WTC11 (cell line): Measurements from ENCODE around the gene TRPM4. TPM values are rescaled to one million over a fixed set of nuclear protein-coding genes. Genes with fewer than 3 reads are reported as not detected.
A peak's percentile ranks its signal among the peaks of the same experiment; 100 is the strongest.
"Not testable (repeated sequence)": the region's sequence is repeated elsewhere in the genome, so short reads cannot be mapped to it uniquely, and the experiment has no call there.

ENCODE experiments used
- ATAC-seq: fragments of 200-7000 bp; cut with Tn5 transposase; 2 replicates; pipeline ENCODE4 v1.10.0; 2021; ENCODE audit warnings: mild to moderate bottlenecking, moderate library complexity
- CTCF ChIA-PET: fragments of 300-600 bp; sonication (Branson Sonifier 250); formaldehyde crosslinking; loops from one replicate; lab custom pipeline; 2021; ENCODE audit warnings: antibody characterized with exemption; lab: Charles Lee
- POLR2A ChIA-PET: fragments of 350-600 bp; sonication (Branson Sonifier 250); formaldehyde crosslinking; loops from one replicate; lab custom pipeline; 2021; ENCODE audit warnings: antibody characterized with exemption; lab: Charles Lee
- DNase-seq: peaks from one replicate; pipeline ENCODE4 v3.0.0; 2021; ENCODE audit warnings: low spot score
- H3K27ac Mint-ChIP-seq: 2 replicates; pipeline ENCODE4 v1.8.0; 2021; ENCODE audit warnings: mixed read lengths
- H3K27me3 Mint-ChIP-seq: 2 replicates; pipeline ENCODE4 v1.8.0; 2021; ENCODE audit warnings: low read depth, mild to moderate bottlenecking, moderate library complexity, mixed read lengths
- H3K36me3 Mint-ChIP-seq: 2 replicates; pipeline ENCODE4 v1.8.0; 2021; ENCODE audit warnings: mixed read lengths
- H3K4me1 Mint-ChIP-seq: 2 replicates; pipeline ENCODE4 v1.8.0; 2022; ENCODE audit warnings: mixed read lengths
- H3K4me3 Mint-ChIP-seq: 2 replicates; pipeline ENCODE4 v1.8.0; 2021; ENCODE audit warnings: mild to moderate bottlenecking, moderate library complexity, mixed read lengths
- H3K9me3 Mint-ChIP-seq: 2 replicates; pipeline ENCODE4 v1.8.0; 2021; ENCODE audit warnings: mixed read lengths
- ESRRA ChIP-seq: sonication (generic); formaldehyde crosslinking; IDR thresholded peaks from 2 replicates; pipeline ENCODE4 v1.8.1; 2022; ENCODE audit warnings: mild to moderate bottlenecking, missing genetic modification reagents, borderline replicate concordance
- FOXP1 ChIP-seq: sonication (generic); formaldehyde crosslinking; IDR thresholded peaks from 2 replicates; pipeline ENCODE4 v1.8.0; 2022; ENCODE audit warnings: missing genetic modification reagents, mild to moderate bottlenecking, moderate library complexity, borderline replicate concordance
- HMGA2 ChIP-seq: fragments of 250-450 bp; sonication (Bioruptor Pico); IDR thresholded peaks from 2 replicates; pipeline ENCODE4 v1.4.0; 2021; ENCODE audit warnings: mild to moderate bottlenecking, moderate library complexity
- IRF2 ChIP-seq: sonication (generic); formaldehyde crosslinking; IDR thresholded peaks from 2 replicates; pipeline ENCODE4 v1.8.0; 2022; ENCODE audit warnings: low read depth, missing genetic modification reagents, borderline replicate concordance
- JAZF1 ChIP-seq: fragments of 250-450 bp; sonication (Bioruptor Pico); IDR thresholded peaks from 2 replicates; pipeline ENCODE4 v1.9.0; 2021; ENCODE audit warnings: moderate library complexity, mild to moderate bottlenecking, inconsistent platforms
- JUN ChIP-seq: sonication (generic); formaldehyde crosslinking; IDR thresholded peaks from 2 replicates; pipeline ENCODE4 v1.8.0; 2023; ENCODE audit warnings: mild to moderate bottlenecking, missing genetic modification reagents
- RORB ChIP-seq: fragments of 250-450 bp; sonication (Bioruptor Pico); IDR thresholded peaks from 2 replicates; pipeline ENCODE4 v1.9.0; 2021; ENCODE audit warnings: mild to moderate bottlenecking
- TEAD1 ChIP-seq: sonication (generic); formaldehyde crosslinking; IDR thresholded peaks from 2 replicates; pipeline ENCODE4 v1.8.0; 2022; ENCODE audit warnings: mild to moderate bottlenecking, missing genetic modification reagents
- TP53 ChIP-seq: sonication (generic); formaldehyde crosslinking; IDR thresholded peaks from 2 replicates; pipeline ENCODE4 v1.8.1; 2023; ENCODE audit warnings: mild to moderate bottlenecking, missing genetic modification reagents
- ZBTB21 ChIP-seq: sonication (generic); formaldehyde crosslinking; IDR thresholded peaks from 2 replicates; pipeline ENCODE4 v1.8.1; 2023; ENCODE audit warnings: mild to moderate bottlenecking, missing genetic modification reagents, borderline replicate concordance
- ZNF263 ChIP-seq: sonication (generic); formaldehyde crosslinking; IDR thresholded peaks from 2 replicates; pipeline ENCODE4 v1.8.1; 2022; ENCODE audit warnings: low read depth, mild to moderate bottlenecking, moderate library complexity, missing genetic modification reagents
- ZNF317 ChIP-seq: sonication (generic); formaldehyde crosslinking; IDR thresholded peaks from 2 replicates; pipeline ENCODE4 v1.8.1; 2023; ENCODE audit warnings: low read depth, mild to moderate bottlenecking, moderate library complexity, missing genetic modification reagents, borderline replicate concordance
- ZNF416 ChIP-seq: fragments of 250-450 bp; sonication (Bioruptor Pico); IDR thresholded peaks from 2 replicates; pipeline ENCODE4 v1.9.0; 2021; ENCODE audit warnings: mild to moderate bottlenecking, inconsistent platforms
- ZNF671 ChIP-seq: fragments of 250-450 bp; sonication (Bioruptor Pico); IDR thresholded peaks from 2 replicates; pipeline ENCODE4 v1.8.0; 2021; ENCODE audit warnings: mild to moderate bottlenecking
- total RNA-seq: library from RNA; stranded (reverse); gene quantifications from 3 replicates; pipeline ENCODE4 v1.2.3, GENCODE V29; 2021
- TF ChIP-seq, protein P1 (sequence below): sonication (generic); formaldehyde crosslinking; conservative IDR thresholded peaks from 2 replicates; pipeline ENCODE4 v1.8.1; 2022; ENCODE audit warnings: mild to moderate bottlenecking, missing genetic modification reagents
- TF ChIP-seq, protein P2 (sequence below): sonication (generic); formaldehyde crosslinking; IDR thresholded peaks from 2 replicates; pipeline ENCODE4 v1.8.1; 2023; ENCODE audit warnings: mild to moderate bottlenecking, missing genetic modification reagents, moderate library complexity
- TF ChIP-seq, protein P3 (sequence below): sonication (generic); formaldehyde crosslinking; IDR thresholded peaks from 2 replicates; pipeline ENCODE4 v1.8.0; 2022; ENCODE audit warnings: mild to moderate bottlenecking, missing genetic modification reagents
- TF ChIP-seq, protein P4 (sequence below): sonication (generic); formaldehyde crosslinking; IDR thresholded peaks from 2 replicates; pipeline ENCODE4 v1.8.0; 2022; ENCODE audit warnings: mild to moderate bottlenecking, missing genetic modification reagents
- TF ChIP-seq, protein P5 (sequence below): sonication (generic); formaldehyde crosslinking; conservative IDR thresholded peaks from 2 replicates; pipeline ENCODE4 v1.8.1; 2023; ENCODE audit warnings: mild to moderate bottlenecking, low read depth, missing genetic modification reagents, moderate library complexity
- TF ChIP-seq, protein P6 (sequence below): fragments of 250-450 bp; sonication (Bioruptor Pico); IDR thresholded peaks from 2 replicates; pipeline ENCODE4 v2.1.2; 2022; ENCODE audit warnings: mild to moderate bottlenecking, moderate library complexity
- TF ChIP-seq, protein P7 (sequence below): fragments of 250-450 bp; sonication (Bioruptor Pico); IDR thresholded peaks from 2 replicates; pipeline ENCODE4 v1.9.0; 2021; ENCODE audit warnings: moderate library complexity, mild to moderate bottlenecking, inconsistent platforms, borderline replicate concordance

TRPM4 gene
- total RNA-seq, 1 experiment from 2014 or later, result 15.5 TPM

DNA sequence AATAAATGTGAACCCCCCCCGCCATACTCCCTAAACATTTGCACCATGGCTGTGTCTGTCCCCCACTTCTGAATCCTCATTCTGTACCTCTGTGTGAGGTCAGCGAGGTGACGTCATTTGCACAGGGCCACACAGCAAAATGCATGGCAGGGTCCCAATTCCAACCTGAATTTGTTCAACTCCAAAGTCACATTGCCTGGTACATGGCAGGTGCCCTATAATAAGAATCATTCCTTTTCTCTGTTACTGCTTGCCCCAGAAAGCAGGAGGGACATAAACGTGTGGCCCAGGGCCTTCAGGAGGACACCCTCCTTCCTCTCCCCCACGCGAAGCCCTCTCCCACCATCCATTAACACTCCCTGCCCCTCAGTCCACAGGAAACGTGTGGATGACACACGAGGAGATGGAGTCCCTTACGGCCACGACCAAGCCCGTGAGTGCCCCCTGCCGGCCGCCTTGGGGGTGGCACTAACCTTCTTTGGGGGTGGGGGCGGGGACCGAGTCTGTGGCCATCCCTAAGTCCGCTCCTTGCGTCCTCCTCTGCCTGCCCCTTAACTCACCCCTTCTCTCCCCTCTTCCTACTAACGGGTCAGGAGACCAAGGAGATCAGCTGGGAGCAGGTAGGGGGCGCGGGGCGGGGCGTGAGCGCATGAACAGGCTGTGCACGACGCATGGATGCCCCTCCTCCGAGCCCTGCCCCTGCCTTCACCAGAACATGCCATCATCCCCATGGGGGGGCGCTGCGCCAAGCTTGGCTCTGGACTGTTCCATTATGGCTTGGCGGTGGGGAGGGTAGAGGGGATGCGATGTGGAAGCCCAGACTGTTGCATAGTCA lies 11.8 kb upstream of the TRPM4 start (continued):
- TF ChIP-seq, protein P1, sequence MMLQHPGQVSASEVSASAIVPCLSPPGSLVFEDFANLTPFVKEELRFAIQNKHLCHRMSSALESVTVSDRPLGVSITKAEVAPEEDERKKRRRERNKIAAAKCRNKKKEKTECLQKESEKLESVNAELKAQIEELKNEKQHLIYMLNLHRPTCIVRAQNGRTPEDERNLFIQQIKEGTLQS, result no peak
- TF ChIP-seq HMGA2, result no peak
- TF ChIP-seq JAZF1 (CRISPR knock-in tag), result no peak
- TF ChIP-seq, protein P2, sequence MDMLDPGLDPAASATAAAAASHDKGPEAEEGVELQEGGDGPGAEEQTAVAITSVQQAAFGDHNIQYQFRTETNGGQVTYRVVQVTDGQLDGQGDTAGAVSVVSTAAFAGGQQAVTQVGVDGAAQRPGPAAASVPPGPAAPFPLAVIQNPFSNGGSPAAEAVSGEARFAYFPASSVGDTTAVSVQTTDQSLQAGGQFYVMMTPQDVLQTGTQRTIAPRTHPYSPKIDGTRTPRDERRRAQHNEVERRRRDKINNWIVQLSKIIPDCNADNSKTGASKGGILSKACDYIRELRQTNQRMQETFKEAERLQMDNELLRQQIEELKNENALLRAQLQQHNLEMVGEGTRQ (CRISPR knock-in tag), result peak; percentile 48
- TF ChIP-seq RORB (CRISPR knock-in tag), result no peak
- TF ChIP-seq TEAD1 (CRISPR knock-in tag), result 0 out of 2 replicates have a peak, but pooled peaks have one; percentile 12
- TF ChIP-seq IRF2 (CRISPR knock-in tag), result no peak
- TF ChIP-seq TP53, result no peak
- TF ChIP-seq, protein P3, sequence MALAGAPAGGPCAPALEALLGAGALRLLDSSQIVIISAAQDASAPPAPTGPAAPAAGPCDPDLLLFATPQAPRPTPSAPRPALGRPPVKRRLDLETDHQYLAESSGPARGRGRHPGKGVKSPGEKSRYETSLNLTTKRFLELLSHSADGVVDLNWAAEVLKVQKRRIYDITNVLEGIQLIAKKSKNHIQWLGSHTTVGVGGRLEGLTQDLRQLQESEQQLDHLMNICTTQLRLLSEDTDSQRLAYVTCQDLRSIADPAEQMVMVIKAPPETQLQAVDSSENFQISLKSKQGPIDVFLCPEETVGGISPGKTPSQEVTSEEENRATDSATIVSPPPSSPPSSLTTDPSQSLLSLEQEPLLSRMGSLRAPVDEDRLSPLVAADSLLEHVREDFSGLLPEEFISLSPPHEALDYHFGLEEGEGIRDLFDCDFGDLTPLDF (CRISPR knock-in tag), result no peak
- no peak for TF ChIP-seq FOXP1
- TF ChIP-seq ESRRA (CRISPR knock-in tag), result no peak
- no peak for TF ChIP-seq ZNF416 (CRISPR knock-in tag)
- TF ChIP-seq JUN, result no peak
- TF ChIP-seq, protein P4, sequence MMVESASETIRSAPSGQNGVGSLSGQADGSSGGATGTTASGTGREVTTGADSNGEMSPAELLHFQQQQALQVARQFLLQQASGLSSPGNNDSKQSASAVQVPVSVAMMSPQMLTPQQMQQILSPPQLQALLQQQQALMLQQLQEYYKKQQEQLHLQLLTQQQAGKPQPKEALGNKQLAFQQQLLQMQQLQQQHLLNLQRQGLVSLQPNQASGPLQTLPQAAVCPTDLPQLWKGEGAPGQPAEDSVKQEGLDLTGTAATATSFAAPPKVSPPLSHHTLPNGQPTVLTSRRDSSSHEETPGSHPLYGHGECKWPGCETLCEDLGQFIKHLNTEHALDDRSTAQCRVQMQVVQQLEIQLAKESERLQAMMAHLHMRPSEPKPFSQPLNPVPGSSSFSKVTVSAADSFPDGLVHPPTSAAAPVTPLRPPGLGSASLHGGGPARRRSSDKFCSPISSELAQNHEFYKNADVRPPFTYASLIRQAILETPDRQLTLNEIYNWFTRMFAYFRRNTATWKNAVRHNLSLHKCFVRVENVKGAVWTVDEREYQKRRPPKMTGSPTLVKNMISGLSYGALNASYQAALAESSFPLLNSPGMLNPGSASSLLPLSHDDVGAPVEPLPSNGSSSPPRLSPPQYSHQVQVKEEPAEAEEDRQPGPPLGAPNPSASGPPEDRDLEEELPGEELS (CRISPR knock-in tag), result no peak; the same call in 1 of the 2 replicates
- peak; percentile 42; the same call in 1 of the 2 replicates for TF ChIP-seq ZBTB21
- TF ChIP-seq ZNF263, result no peak

DNA sequence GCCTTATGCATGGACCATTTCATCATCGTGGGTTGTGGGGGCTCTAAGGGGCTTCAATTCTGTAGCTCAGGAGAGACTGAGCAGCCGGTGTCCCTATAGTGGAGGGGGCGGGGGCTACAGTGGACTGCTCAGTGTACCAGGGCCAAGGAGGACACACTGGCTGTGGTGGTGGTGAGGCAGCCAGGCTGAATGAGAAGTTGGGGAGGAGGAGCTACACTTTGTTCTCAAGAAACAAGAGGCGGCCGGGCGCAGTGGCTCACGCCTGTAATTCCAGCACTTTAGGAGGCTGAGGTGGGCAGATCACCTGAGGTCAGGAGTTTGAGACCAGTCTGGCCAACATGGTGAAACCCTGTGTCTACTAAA lies 11.2 kb upstream of the TRPM4 start:
- Mint-ChIP-seq H3K4me3 (peak overlapping the region; percentile 69), H3K27ac (peak overlapping the region; percentile 88), H3K4me1 (peaks cover 36% of the 10 kb centered on the region), H3K27me3 (peaks cover 26% of the 10 kb centered on the region)
- H3K36me3 Mint-ChIP-seq, DNase-seq, H3K9me3 Mint-ChIP-seq: not testable (repeated sequence)
- ChIA-PET CTCF (interaction anchor here (0.6 to 7.9 kb wide), 43 partner anchors 9 to 1786 kb away, joined by 3 to 118 read pairs (median 4); partner anchors contain the start of genes BAX, DKKL1, HRC and LIN7B), POLR2A (interaction anchor here (0.7 to 1.7 kb wide), 9 partner anchors 8 to 52 kb away, joined by 3 to 6 read pairs (median 4); no protein-coding TSS in a partner anchor)
- ATAC-seq, result peak; percentile 5

DNA sequence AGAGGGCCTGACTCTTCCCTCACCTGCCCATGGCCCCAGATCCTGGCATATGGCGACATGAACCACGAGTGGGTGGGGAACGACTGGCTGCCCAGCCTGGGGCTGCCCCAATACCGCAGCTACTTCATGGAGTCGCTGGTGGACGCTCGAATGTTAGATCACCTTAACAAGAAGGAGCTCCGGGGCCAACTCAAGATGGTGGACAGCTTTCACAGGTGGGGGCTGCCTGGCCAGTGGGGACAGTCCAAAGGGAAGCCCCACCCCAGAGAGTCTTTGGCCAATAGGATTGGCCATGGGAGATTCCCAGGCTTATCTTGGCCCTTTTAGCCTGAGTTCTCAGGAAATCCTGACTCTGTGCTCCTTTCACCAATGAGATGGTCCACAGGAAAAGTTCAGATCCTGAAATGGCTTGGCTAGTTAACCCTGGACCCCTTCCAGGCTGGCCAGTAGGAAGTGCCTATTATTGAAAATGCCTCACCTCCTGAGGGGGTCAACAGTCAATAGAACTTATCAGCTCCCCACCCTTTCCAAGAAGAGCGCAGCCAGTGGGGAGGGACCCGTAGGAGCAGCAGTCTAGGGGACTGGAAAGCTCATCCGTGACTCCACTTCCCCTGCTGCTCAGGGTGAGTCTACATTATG lies 9.4 kb upstream of the TRPM4 start:
- no peaks in the 10 kb centered on the region for H3K9me3 Mint-ChIP-seq
- DNase-seq, result no peak
- H3K27me3 Mint-ChIP-seq, result peaks cover 33% of the 10 kb centered on the region
- no peak for ATAC-seq
- H3K27ac Mint-ChIP-seq, result peak overlapping the region; percentile 48; the same call in 1 of the 2 replicates
- peaks cover 34% of the 10 kb centered on the region for H3K4me1 Mint-ChIP-seq
- ChIA-PET POLR2A (interaction anchor here (1.1 to 2.5 kb wide), 2 partner anchors 23 to 62 kb away, joined by 4 to 7 read pairs; no protein-coding TSS in a partner anchor), CTCF (interaction anchor here (0.6 to 7.9 kb wide), 14 partner anchors 12 to 148 kb away, joined by 3 to 98 read pairs (median 10); partner anchors contain the start of gene LIN7B)
- no peaks in the 10 kb centered on the region; the same call in 1 of the 2 replicates for H3K36me3 Mint-ChIP-seq
- peak overlapping the region; percentile 92 for H3K4me3 Mint-ChIP-seq
- no peak for TF ChIP-seq FOXP1
- TF ChIP-seq ZNF671, result no peak
- TF ChIP-seq, protein P5, sequence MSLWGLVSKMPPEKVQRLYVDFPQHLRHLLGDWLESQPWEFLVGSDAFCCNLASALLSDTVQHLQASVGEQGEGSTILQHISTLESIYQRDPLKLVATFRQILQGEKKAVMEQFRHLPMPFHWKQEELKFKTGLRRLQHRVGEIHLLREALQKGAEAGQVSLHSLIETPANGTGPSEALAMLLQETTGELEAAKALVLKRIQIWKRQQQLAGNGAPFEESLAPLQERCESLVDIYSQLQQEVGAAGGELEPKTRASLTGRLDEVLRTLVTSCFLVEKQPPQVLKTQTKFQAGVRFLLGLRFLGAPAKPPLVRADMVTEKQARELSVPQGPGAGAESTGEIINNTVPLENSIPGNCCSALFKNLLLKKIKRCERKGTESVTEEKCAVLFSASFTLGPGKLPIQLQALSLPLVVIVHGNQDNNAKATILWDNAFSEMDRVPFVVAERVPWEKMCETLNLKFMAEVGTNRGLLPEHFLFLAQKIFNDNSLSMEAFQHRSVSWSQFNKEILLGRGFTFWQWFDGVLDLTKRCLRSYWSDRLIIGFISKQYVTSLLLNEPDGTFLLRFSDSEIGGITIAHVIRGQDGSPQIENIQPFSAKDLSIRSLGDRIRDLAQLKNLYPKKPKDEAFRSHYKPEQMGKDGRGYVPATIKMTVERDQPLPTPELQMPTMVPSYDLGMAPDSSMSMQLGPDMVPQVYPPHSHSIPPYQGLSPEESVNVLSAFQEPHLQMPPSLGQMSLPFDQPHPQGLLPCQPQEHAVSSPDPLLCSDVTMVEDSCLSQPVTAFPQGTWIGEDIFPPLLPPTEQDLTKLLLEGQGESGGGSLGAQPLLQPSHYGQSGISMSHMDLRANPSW (CRISPR knock-in tag), result no peak
- no peak for TF ChIP-seq HMGA2
- TF ChIP-seq, protein P6, sequence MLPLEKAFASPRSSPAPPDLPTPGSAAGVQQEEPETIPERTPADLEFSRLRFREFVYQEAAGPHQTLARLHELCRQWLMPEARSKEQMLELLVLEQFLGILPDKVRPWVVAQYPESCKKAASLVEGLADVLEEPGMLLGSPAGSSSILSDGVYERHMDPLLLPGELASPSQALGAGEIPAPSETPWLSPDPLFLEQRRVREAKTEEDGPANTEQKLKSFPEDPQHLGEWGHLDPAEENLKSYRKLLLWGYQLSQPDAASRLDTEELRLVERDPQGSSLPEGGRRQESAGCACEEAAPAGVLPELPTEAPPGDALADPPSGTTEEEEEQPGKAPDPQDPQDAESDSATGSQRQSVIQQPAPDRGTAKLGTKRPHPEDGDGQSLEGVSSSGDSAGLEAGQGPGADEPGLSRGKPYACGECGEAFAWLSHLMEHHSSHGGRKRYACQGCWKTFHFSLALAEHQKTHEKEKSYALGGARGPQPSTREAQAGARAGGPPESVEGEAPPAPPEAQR (CRISPR knock-in tag), result no peak
- no peak for TF ChIP-seq ZNF317 (CRISPR knock-in tag)
- TF ChIP-seq, protein P7, sequence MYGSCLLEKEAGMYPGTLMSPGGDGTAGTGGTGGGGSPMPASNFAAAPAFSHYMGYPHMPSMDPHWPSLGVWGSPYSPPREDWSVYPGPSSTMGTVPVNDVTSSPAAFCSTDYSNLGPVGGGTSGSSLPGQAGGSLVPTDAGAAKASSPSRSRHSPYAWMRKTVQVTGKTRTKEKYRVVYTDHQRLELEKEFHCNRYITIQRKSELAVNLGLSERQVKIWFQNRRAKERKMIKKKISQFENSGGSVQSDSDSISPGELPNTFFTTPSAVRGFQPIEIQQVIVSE (CRISPR knock-in tag), result no peak
